CD8-positive, alpha-beta memory T cell (primary cell): ENCODE results near the gene ECI1. TPM values are rescaled to one million over a fixed set of nuclear protein-coding genes. Genes with fewer than 3 reads are reported as not detected.

Source experiments
- CTCF ChIA-PET: fragments of 350-600 bp; sonication (Branson Sonifier 250); formaldehyde crosslinking; loops from one replicate; lab custom pipeline; 2021; ENCODE audit warnings: antibody characterized with exemption; lab: Charles Lee
- POLR2A ChIA-PET: fragments of 350-600 bp; sonication (Branson Sonifier 250); formaldehyde crosslinking; loops from one replicate; lab custom pipeline; 2021; ENCODE audit warnings: antibody characterized with exemption; lab: Charles Lee
- DNase-seq, 5 donors: peaks; one replicate each; pipeline versions ENCODE4 v3.0.0 to v3.0.0-alpha.2; 2020 to 2022; ENCODE audit warnings: mixed read lengths in 1 of 5
- H3K27ac ChIP-seq: one replicate; pipeline ENCODE4 v1.7.0; 2013; ENCODE audit warnings: low read depth, mild to moderate bottlenecking, low read length, moderate library complexity
- H3K27me3 ChIP-seq: 2 replicates; pipeline ENCODE4 v1.7.0; 2013; ENCODE audit warnings: low read length, mild to moderate bottlenecking; ENCODE audit not compliant: insufficient read depth, poor library complexity, severe bottlenecking
- H3K36me3 ChIP-seq: 2 replicates; pipeline ENCODE4 v1.7.0; 2013; ENCODE audit warnings: mild to moderate bottlenecking, low read length, moderate library complexity; ENCODE audit not compliant: insufficient read depth
- H3K4me1 ChIP-seq: 2 replicates; pipeline ENCODE4 v1.7.0; 2013; ENCODE audit warnings: mild to moderate bottlenecking, low read length, moderate library complexity; ENCODE audit not compliant: insufficient read depth
- H3K4me3 ChIP-seq: 2 replicates; pipeline ENCODE4 v1.7.0; 2013; ENCODE audit warnings: mild to moderate bottlenecking, low read length
- H3K9me3 ChIP-seq: 2 replicates; pipeline ENCODE4 v1.7.0; 2013; ENCODE audit warnings: mild to moderate bottlenecking, low read length
- H3K27ac Mint-ChIP-seq, 8 donors: one replicate each; pipeline ENCODE4 v1.8.0; 2020 to 2021; ENCODE audit warnings: mixed read lengths in 8 of 8, mild to moderate bottlenecking in 6 of 8, inconsistent platforms in 3 of 8, moderate library complexity in 3 of 8
- H3K27me3 Mint-ChIP-seq, 2 donors: one replicate each; pipeline ENCODE4 v1.8.0; 2020 to 2021; ENCODE audit warnings: mixed read lengths in 2 of 2, mild to moderate bottlenecking in 1 of 2, moderate library complexity in 1 of 2
- H3K36me3 Mint-ChIP-seq, 3 donors: one replicate each; pipeline ENCODE4 v1.8.0; 2020 to 2021; ENCODE audit warnings: mixed read lengths in 3 of 3, inconsistent platforms in 1 of 3, mild to moderate bottlenecking in 1 of 3
- H3K4me1 Mint-ChIP-seq, 3 donors: one replicate each; pipeline ENCODE4 v1.8.0; 2020 to 2021; ENCODE audit warnings: mixed read lengths in 3 of 3, inconsistent platforms in 1 of 3, mild to moderate bottlenecking in 1 of 3
- H3K4me3 Mint-ChIP-seq, 7 donors: one replicate each; pipeline ENCODE4 v1.8.0; 2020 to 2021; ENCODE audit warnings: mixed read lengths in 7 of 7, mild to moderate bottlenecking in 6 of 7, moderate library complexity in 4 of 7, inconsistent platforms in 2 of 7
- H3K9me3 Mint-ChIP-seq, 5 donors: one replicate each; pipeline ENCODE4 v1.8.0; 2020 to 2022; ENCODE audit warnings: mixed read lengths in 5 of 5, mild to moderate bottlenecking in 3 of 5, moderate library complexity in 2 of 5, inconsistent platforms in 1 of 5
- polyA plus RNA-seq: library from polyadenylated mRNA; unstranded; fragments of 300-500 nt; fragmentation: Illumina TruSeq; gene quantifications from one replicate; pipeline ENCODE4 v1.2.3, GENCODE V29; 2021
- total RNA-seq, 2 experiments: library from RNA; stranded (reverse); gene quantifications; one replicate each; pipeline ENCODE4 v1.2.3, GENCODE V29; 2021

Gene ECI1, protein sequence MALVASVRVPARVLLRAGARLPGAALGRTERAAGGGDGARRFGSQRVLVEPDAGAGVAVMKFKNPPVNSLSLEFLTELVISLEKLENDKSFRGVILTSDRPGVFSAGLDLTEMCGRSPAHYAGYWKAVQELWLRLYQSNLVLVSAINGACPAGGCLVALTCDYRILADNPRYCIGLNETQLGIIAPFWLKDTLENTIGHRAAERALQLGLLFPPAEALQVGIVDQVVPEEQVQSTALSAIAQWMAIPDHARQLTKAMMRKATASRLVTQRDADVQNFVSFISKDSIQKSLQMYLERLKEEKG
- total RNA-seq (10 to 100 TPM; 30.3 to 33.1 TPM), polyA plus RNA-seq (45.9 TPM)

DNA sequence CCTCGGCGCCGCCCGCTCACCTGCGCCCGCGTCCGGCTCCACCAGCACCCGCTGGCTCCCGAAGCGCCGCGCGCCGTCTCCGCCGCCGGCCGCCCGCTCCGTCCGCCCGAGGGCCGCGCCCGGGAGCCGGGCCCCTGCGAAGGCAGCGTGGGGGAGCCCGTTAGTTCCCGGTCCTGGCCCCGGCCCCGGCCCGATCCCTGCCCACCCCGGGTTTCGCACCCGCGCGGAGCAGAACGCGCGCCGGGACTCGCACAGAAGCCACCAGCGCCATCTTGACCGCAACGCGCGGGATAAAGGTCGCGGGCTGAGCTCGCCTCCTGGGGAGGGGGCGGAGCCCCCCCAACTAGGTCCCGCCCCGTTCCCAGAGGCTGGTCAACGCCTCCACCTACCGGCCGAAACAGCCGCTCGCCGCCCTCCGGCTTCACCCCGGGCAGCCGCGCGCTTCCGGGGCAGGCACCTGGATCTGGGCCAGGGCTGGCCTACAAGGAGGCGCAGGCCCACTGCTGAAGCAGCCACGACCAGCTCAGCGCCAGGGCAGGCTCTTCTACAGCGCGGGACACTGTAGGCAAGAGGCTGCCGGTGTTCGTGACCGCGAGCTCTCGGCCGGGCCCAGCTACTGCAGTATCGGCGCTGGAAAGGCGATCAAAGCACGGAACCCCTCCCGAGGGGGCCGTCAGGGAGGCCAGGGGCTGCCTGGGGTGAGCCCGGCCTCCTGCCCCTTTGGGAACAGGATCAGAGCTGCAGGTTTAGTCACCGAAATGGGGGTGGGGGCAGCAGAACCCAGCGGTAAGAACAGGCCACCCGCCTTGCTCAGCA lies at the start of gene ECI1:
TSS of gene ECI1 (minus strand) at position 292 of the 816 bp plus-strand sequence. CDS start at position 271, 21 bp downstream.
- Mint-ChIP-seq H3K27ac (peak within 1 kb of the TSS; percentile 87 to 96 (median 92)), H3K36me3 (peaks cover 4 to 37% (median 4%) of the 10 kb centered on the region in 3 donors), H3K4me1 (peaks cover 3 to 12% (median 8%) of the 10 kb centered on the region in 3 donors), H3K9me3 (no peaks in the 10 kb centered on the region), H3K4me3 (peak within 1 kb of the TSS; percentile 84 to 94 (median 89)), H3K27me3 (no peaks in the 10 kb centered on the region)
- Histone ChIP-seq H3K4me3 (peak within 1 kb of the TSS; percentile 65), H3K36me3 (peaks cover 17% of the 10 kb centered on the region), H3K27ac (peak within 1 kb of the TSS; percentile 76), H3K9me3 (no peaks in the 10 kb centered on the region), H3K27me3 (no peaks in the 10 kb centered on the region), H3K4me1 (peaks cover 8% of the 10 kb centered on the region)
- POLR2A ChIA-PET = interaction anchor here (0.7 to 1.9 kb wide), 8 partner anchors 17 to 262 kb away, joined by 3 to 13 read pairs (median 4); partner anchors contain the start of genes CCNF, MLST8, PGP and TRAF7
- CTCF ChIA-PET = interaction anchor here (0.8 to 4.2 kb wide), 14 partner anchors 12 to 247 kb away, joined by 3 to 30 read pairs (median 3); partner anchors contain the start of genes RNPS1, TEDC2 and TRAF7
- DNase-seq = peak; percentile 65 to 84 (median 74)

DNA sequence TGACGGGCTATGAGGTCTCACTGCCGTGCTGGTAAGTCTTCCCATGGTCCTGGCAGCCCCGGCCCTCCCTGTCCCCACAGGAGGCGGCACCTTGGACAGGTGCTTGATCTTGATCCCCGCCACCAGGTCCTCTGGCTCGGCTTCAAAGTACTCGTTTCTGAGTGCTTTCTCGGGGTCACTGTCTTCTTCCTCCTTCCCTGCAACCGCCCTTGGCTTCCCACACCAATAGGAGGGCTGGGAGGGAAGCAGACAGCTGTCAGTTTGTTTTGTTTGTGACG lies 48.5 kb upstream of the ECI1 start:
- Mint-ChIP-seq H3K27ac (no peak overlapping the region), H3K9me3 (no peaks in the 10 kb centered on the region), H3K4me1 (no peaks in the 10 kb centered on the region), H3K36me3 (peaks cover 0 to 15% (median 0%) of the 10 kb centered on the region in 3 donors), H3K4me3 (no peak overlapping the region), H3K27me3 (no peaks in the 10 kb centered on the region)
- Histone ChIP-seq H3K9me3 (no peaks in the 10 kb centered on the region), H3K27me3 (no peaks in the 10 kb centered on the region), H3K4me3 (no peak overlapping the region), H3K36me3 (no peaks in the 10 kb centered on the region), H3K27ac (no peak overlapping the region), H3K4me1 (no peaks in the 10 kb centered on the region)
- CTCF ChIA-PET = no interaction called here
- DNase-seq = no peak
- POLR2A ChIA-PET = no interaction called here

DNA sequence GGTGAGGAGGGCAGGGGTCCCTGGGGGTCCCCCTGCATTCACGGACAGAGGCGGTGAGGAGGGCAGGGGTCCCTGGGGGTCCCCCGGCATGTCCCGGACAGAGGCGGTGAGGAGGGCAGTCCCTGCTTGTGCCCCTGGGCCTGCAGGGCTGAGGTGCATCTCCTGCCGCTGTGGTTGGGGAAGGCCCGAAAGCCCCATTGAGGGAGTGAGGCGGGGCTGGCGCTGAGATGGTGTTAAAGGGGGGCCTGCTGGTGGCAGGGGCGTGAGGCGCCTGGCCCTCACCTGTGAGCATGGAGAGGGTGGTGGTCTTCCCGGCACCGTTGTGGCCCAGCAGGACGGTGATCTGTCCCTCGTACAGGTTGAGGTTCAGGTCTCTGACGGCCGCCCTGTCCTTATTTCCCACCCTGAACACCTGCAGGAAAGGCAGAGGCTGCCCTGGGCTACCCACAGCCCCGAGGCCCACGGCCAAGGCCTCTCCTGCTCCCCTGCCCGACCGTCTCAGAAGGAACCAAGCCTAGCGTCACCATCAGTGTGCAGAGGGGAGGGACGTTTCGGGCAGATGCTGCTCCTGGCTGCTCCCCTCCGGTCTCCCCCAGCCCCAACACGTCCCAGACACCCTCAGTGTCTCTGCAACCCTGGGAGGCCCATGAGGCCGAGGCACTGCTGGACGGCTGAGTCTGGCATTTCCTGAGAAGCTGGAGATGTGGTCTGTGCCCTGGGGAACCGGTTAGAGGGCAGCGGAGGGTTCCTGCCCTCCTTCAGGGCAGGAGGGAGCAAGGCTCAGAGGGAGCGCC lies 47.9 kb upstream of the ECI1 start:
- no peaks in the 10 kb centered on the region for H3K36me3 ChIP-seq
- no peak overlapping the region for H3K27ac ChIP-seq
- ChIA-PET POLR2A (no interaction called here), CTCF (no interaction called here)
- Mint-ChIP-seq H3K9me3 (no peaks in the 10 kb centered on the region), H3K4me3 (no peak overlapping the region), H3K36me3 (peaks cover 0 to 15% (median 0%) of the 10 kb centered on the region in 3 donors), H3K27ac (no peak overlapping the region), H3K4me1 (no peaks in the 10 kb centered on the region), H3K27me3 (no peaks in the 10 kb centered on the region)
- no peaks in the 10 kb centered on the region for H3K4me1 ChIP-seq
- no peak overlapping the region for H3K4me3 ChIP-seq
- H3K9me3 ChIP-seq = no peaks in the 10 kb centered on the region
- peak in 1 of 5 donors; percentile 42 for DNase-seq
- H3K27me3 ChIP-seq = no peaks in the 10 kb centered on the region

DNA sequence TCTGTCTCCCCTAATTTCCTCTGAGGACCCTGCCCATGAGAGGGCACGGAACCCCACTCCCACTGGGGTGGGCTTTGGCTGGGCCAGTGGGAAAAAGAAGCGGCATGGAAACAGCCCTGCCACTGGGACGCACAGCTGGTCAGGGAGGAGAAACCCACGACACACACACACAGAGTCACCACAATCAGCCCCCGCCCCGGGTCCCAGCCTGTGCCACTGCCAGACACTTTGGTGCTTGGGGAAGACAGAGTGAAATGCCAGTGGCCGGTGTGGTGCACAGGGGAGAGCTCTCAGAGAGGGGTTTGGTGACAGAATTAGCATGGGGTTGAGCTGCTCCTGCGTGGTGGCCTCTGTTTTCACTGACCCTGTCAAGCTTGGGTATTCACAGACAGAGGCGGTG lies 47.2 kb upstream of the ECI1 start:
- Histone ChIP-seq H3K4me3 (no peak overlapping the region), H3K36me3 (no peaks in the 10 kb centered on the region), H3K4me1 (no peaks in the 10 kb centered on the region), H3K27me3 (no peaks in the 10 kb centered on the region), H3K9me3 (no peaks in the 10 kb centered on the region), H3K27ac (no peak overlapping the region)
- ChIA-PET CTCF (no interaction called here), POLR2A (no interaction called here)
- H3K9me3 Mint-ChIP-seq = no peaks in the 10 kb centered on the region
- H3K36me3 Mint-ChIP-seq = peaks cover 0 to 14% (median 0%) of the 10 kb centered on the region in 3 donors
- peak in 1 of 5 donors; percentile 12 for DNase-seq
- no peak overlapping the region for H3K27ac Mint-ChIP-seq
- H3K27me3 Mint-ChIP-seq = peaks cover 0 to 1% of the 10 kb centered on the region in 2 donors
- H3K4me3 Mint-ChIP-seq = no peak overlapping the region
- no peaks in the 10 kb centered on the region for H3K4me1 Mint-ChIP-seq

DNA sequence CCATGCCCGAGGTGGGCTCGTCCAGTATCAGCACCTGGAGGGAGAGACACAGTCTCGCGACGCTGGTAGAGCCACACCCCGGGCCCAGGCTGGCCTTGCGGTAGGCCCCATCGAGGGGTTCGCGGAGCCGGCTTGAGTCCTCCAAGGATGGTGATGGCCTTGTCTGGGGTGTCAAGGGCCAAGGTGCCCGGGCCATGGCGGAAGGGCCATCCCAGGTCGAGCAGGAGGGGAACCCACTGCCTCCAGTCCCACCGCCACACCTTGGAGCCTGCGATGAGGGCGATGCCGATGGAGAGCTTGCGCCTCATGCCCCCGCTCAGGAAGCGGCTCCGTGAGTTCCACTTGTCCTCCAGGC lies 46.1 kb upstream of the ECI1 start:
- CTCF ChIA-PET = no interaction called here
- H3K4me1 Mint-ChIP-seq = no peaks in the 10 kb centered on the region
- H3K4me3 ChIP-seq = no peak overlapping the region
- no peak overlapping the region for H3K4me3 Mint-ChIP-seq
- no peaks in the 10 kb centered on the region for H3K4me1 ChIP-seq
- DNase-seq = no peak
- peaks cover 0 to 14% (median 0%) of the 10 kb centered on the region in 3 donors for H3K36me3 Mint-ChIP-seq
- no peaks in the 10 kb centered on the region for H3K9me3 ChIP-seq
- no peaks in the 10 kb centered on the region for H3K27me3 ChIP-seq
- peak overlapping the region in 1 of 8 donors; percentile 63 for H3K27ac Mint-ChIP-seq
- POLR2A ChIA-PET = no interaction called here
- no peaks in the 10 kb centered on the region for H3K36me3 ChIP-seq
- no peak overlapping the region for H3K27ac ChIP-seq
- peaks cover 0 to 1% of the 10 kb centered on the region in 2 donors for H3K27me3 Mint-ChIP-seq
- H3K9me3 Mint-ChIP-seq = no peaks in the 10 kb centered on the region

DNA sequence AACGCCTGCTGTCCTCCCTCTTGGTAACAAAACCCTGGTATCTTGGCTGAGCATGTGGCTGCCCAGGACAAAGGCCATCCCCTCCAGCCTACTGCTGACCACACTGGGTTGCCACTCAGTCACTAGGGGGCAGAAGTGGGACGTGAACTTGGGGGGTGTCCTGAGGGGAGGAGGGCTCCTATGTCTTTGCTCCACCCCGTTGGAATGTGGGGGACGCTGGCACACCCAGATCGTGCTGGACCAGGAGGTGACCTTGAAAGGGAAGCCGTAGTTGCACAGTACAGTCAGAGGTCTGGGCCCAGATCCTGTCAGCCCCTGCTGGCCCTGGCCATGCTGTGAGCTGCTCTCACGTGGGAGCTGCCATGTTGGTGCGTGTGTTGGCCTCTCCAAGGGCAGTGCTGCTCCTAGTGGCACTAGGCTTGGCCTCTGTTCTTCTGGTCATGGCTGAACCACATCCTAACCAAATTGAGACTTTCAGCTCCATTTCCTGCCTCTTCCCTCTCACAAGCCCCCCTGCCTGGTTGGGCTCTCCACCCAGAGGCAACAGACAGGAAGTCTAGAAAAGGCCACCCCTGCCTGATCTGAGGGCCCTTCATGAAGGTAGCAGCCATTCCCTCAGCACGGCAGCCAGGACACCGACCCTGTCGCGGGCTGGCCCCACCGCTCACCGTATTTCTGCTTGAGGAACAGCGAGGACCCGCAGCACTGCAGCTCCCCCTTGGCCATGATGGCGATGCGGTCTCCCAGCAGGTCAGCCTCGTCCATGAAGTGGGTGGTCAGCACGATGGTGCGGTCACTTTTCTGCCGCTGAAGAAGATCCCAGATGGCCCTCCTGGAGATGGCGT lies 45.5 kb upstream of the ECI1 start:
- Mint-ChIP-seq H3K9me3 (no peaks in the 10 kb centered on the region), H3K36me3 (peaks cover 0 to 17% (median 0%) of the 10 kb centered on the region in 3 donors), H3K4me3 (no peak overlapping the region), H3K27me3 (peaks cover 0 to 1% of the 10 kb centered on the region in 2 donors), H3K4me1 (no peaks in the 10 kb centered on the region), H3K27ac (peak overlapping the region in 1 of 8 donors; percentile 63)
- DNase-seq = no peak
- Histone ChIP-seq H3K4me1 (no peaks in the 10 kb centered on the region), H3K36me3 (no peaks in the 10 kb centered on the region), H3K4me3 (no peak overlapping the region), H3K9me3 (no peaks in the 10 kb centered on the region), H3K27me3 (no peaks in the 10 kb centered on the region), H3K27ac (no peak overlapping the region)
- CTCF ChIA-PET = no interaction called here
- POLR2A ChIA-PET = no interaction called here

DNA sequence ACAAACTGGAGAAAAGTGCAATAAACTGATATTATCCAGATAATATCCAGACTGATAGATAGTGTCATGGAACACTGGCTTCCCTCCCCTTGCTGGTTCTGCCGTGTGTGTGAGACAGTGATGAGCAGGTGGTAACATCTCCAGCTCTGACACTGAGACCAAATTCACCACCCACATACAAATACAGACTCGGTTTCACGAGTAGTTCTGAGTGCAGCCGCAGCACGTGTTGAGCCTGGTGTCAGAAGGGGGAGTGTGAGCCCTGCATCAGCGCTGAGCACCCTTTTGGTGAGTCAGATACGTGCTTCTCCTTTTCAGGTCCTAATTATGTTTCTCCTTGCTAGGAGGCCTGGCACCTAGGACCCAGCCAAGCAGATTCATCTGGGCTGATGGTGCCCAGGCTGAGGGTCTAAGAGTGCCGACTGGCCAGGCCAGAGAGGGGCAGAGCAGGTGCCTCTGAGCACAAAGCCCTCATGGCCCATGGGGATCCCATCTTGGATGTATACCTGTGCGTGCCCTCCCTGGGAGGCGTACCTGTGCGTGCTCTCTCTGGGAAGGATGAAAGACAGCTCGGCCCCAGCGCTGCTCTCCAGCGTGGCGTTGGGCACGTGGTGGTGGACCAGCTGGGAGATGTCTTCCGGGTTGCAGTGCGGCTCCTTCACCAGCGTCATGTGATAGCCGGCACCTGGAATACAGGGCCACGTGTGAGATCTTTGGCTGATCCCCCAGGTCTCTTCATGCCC lies 43.8 kb upstream of the ECI1 start:
- H3K9me3 ChIP-seq = no peaks in the 10 kb centered on the region
- no peaks in the 10 kb centered on the region for H3K4me1 Mint-ChIP-seq
- no peak overlapping the region for H3K27ac ChIP-seq
- H3K27me3 Mint-ChIP-seq = peaks cover 0 to 1% of the 10 kb centered on the region in 2 donors
- peaks cover 0 to 25% (median 0%) of the 10 kb centered on the region in 3 donors for H3K36me3 Mint-ChIP-seq
- H3K27ac Mint-ChIP-seq = no peak overlapping the region
- H3K36me3 ChIP-seq = no peaks in the 10 kb centered on the region
- no peak for DNase-seq
- H3K27me3 ChIP-seq = no peaks in the 10 kb centered on the region
- H3K4me1 ChIP-seq = no peaks in the 10 kb centered on the region
- no peaks in the 10 kb centered on the region for H3K9me3 Mint-ChIP-seq
- H3K4me3 ChIP-seq = no peak overlapping the region
- no peak overlapping the region for H3K4me3 Mint-ChIP-seq
- ChIA-PET CTCF (no interaction called here), POLR2A (no interaction called here)
